GM21423 (cell line): ENCODE results near the gene RNLS.
"Not testable (repeated sequence)": the region's sequence is repeated elsewhere in the genome, so short reads cannot be mapped to it uniquely, and the experiment has no call there.

Experiments used
- ATAC-seq: cut with Tn5 transposase; IDR thresholded peaks from one replicate; pipeline ENCODE4 v1.9.1; 2021; ENCODE audit warnings: mild to moderate bottlenecking, moderate library complexity; ENCODE audit not compliant: unreplicated experiment

RNLS gene

DNA sequence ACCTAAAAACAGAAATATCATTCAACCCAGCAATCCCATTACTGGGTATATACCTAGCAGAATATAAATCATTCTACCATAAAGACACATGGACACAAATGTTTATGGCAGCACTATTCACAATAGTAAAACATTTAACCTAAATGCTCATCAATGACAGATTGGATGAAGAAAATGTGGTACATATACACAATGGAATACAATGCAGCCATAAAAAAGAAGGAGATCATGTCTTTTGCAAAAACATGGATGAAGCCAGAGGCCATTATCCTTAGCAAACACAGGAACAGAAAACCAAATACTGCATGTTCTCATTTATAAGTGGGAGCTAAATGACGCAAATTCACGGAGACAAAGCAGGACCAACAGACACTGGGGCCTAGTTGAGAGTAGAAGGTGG, 96.3 kb downstream of the RNLS start:
- not testable (repeated sequence) for ATAC-seq

DNA sequence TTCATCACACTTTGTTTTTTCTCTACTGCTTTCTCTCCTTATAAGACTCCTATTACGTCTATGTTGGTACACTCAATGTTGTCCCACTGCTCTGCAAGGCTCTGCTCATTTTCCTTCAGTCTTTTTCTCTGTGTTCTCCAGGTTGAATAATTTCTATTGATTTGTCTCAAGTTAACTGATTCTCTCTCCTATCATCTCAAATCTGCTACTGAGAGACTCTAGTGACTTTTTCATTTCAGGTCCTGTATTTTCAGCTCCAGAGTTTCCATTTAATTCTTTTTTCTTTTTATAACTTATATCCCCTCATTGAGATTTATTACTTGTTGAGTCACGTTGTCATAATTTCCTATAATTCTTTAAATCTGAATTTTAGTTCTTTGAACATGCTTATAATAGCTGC, 100.9 kb downstream of the RNLS start:
- no peak for ATAC-seq

DNA sequence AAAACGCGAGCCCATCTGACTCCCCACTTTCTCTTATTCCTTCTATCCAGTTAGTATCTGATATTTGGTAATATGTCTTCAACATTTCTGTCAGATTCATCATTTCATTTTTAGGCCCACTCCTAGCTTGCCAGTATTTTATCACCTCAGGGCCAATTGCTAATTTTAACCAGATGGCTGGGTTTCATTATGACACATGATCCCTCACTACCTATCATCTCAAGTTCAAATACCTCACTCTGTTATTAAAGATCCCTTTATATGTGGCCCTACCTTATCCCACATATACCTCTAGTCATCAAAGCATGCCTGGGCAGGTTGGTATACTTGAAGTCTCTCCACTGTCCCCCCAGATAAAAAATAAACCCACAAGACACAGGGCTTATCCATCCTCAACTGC, 104.9 kb downstream of the RNLS start:
- ATAC-seq: no peak

DNA sequence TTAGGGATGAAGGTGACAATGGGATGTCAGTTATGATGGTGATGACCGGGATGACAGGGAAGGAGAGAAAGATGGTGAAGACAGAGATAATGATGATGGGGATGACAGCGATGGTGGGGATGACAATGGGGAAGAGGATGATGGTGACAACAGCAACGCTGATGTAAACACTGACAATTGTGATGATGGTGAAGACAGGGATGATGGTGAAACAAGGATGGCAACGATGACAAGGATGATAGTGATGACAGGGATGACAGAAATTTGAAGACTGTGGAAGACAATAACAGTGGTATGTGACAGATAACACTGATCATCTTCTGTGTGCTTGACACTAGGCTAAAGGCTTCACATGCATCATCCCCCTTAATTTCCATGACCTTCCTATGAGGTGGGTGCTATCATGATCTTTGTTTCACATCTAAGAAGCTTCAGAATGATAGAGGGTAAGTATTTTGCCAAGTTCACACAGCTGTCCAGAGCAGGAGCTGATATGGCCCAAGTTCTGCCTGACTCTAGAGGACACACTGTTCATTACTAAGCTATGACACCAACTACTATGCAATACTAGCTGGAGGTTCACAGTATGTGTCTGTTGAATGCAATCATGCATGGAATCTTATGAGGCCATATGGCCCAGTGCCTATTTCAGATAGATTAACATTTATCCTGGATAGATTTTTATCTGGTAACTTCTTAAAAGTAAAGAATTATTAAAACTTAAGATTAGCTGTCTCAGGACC, 105.6 kb downstream of the RNLS start:
- ATAC-seq: no peak

DNA sequence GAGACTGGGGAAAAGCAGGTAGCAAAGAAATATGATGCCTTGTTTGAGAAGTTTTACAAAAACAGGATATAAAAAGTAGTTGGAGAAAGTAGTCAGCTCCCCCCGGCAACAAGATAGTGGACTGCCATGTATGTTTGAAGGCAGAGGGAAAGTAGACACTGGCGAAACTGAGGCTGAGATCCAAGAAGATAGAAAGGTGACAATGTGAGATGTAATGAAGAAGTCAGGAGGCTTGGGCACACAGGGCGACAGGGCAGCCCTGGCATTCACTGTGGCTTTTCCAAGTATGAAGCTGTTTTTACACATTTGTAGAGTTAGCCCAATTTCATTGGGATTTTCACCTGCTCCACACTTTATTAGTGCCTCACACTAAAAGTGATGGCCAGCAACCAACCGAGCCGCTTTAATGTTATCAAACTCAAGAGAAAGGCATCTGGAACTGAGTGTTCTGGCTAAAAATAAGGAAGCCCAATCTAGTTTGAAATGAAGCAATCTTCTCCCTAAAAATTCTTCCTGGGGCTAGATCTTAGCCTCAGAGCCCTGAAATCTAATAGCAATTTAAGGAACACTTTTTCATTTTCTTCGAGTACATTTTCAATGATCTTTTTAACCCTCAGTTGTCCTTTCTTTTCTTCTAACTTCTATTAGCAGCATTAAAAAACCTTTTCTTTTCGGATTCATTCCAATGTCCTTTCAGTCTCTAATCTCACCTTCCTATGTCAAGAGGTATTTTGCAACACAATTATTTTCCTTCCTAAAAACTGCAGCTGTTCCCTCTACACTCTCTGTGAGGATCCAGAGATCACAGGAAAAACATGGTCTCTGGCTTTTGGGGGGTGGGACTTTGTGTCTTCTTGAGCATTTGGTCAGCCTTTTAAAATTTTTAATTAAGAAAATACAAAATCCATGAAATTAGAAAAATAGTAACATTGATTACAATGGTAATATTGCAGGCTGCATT, 108.0 kb downstream of the RNLS start:
- ATAC-seq: no peak

DNA sequence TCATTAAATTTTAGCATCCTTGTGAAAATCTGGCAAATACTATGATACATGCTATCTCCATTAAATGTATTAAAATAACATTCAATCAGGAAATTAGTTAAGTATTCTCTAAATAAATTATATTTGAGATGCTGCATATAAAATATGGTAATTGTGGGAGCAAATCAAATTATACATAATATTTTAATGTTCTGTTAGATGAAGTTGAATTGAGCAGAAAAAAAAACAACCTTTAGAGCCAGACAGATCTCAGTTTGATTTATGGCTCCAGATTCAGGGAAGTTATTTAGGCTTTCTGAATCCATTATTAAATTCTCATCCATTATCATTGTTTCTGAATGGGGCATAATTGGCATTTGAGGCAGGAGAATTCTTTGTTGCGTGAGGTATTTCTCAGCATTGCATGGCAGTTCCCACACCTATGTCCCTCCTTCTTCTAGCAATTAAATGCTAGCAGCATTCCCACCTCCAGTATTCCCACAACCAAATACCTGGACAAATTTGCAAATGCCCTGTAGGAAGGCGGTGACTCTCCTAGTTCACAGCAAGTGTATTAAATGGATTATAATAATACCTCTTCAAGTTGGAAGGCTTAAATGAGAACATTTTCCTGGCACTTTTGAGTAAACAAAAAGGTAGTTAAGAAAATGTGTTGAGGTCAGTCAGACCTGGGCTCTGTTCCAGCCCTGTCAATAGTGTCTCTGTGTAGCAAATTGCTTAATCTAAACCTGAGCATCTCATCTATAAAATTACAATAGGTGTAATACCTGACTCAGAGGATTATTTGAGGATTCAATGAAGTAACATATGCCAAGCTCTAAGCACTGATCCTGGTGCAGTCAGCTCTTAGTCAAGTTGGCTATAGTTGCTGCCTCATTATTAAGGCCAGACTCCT, 108.9 kb downstream of the RNLS start:
- ATAC-seq: no peak

DNA sequence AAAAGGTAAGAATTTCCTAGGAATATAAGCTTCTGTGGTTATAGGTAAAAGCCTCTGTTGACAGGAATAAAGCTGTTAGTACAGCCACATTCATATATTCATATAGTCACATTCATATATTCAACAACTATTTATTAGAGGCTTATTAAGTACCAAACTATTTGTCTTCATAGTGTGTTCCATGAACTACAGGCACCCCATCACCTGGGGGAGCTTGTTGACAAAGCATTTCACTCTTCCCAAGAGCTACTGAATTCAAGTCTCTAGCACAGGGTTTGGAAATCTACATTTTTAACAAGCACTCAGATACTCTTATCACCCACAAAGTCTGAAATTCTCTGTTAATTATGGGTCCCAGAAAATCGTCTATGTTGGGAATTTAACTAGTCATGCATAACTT, 110.6 kb downstream of the RNLS start:
- ATAC-seq: no peak

DNA sequence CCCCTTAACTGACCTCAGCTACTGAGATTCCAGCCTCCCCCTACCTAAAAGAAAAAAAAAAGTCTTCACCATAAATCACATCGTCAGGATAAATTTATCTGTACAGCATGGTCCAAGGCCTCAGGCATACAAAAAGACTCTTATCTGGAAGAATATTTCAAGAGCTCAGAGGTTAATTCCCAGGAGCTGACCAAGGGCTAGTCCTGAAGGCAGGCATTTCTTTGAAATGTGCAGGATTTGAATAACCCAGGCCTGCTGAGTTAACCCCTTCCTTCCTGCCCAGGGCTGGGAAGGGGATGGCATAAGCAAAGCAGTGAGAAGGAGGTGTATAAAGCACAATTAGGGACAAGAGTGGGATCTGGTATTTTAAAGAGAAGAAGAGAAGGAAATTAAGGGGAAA, 111.2 kb downstream of the RNLS start:
- no peak for ATAC-seq

DNA sequence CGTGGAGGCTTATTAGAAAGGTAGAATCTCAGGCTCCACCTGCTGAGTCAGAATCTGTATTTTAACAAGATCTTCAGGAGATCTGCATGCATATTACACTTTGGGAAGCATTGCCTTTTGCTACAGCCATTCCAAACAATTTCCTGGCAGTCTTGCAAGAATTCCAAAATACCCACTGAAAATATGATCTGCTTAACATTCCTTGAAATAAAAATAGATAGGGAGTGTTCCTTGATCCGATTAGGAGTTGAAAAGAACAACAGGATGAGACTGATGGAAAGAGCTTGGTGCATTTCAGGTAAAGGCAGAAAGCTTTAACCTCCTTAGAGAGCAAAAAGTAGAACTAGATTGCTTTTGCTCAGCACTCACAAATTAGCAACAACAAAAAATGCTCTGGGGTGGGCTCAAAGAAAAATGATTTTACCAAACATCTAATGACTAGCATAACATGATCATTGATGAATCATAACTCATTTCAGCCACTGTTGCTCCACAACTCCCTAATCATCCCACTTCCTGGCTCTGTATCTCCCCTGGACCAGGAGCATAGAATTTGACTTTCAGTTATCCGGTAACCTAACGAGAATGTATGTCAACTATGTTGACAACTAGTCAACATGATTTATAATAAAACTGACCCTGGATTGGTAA, 115.2 kb downstream of the RNLS start:
- no peak for ATAC-seq

DNA sequence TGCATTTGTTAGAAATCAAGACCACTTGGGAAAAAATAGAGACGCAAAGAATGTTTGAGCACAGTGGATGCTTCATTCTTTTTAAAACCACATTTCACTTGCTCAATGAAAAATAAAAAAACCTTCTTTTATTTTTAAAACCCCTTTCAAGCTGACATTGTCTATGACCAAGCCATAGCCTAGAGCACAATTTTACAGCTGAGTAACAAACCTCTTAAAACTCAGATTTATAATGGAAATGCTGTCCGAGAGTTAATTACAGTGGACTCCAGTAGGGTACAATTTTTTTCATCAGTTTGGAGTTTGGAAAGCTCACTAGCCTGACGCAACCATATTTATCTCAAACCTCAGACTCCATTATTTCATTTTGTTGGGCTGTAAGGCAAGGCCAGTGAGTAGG, 116.3 kb downstream of the RNLS start:
- no peak for ATAC-seq

DNA sequence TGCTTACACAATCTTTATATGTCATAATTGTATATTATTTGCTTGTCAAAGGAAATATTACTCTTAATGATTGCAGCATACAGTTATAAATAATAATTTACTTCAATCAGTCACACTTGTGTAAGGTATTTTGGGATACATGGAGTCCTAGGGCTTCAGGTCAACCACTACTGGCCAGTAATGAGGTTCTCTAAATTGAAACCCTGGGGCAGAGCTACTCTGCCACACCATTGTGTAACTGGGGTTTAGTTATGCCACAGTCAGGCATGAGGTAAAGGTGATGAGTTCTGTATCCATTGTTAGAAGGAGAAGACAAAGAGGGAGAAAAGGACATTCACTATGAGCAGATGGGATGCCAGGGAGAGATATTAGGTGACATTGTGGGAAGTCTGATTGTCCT, 117.4 kb downstream of the RNLS start:
- no peak for ATAC-seq

DNA sequence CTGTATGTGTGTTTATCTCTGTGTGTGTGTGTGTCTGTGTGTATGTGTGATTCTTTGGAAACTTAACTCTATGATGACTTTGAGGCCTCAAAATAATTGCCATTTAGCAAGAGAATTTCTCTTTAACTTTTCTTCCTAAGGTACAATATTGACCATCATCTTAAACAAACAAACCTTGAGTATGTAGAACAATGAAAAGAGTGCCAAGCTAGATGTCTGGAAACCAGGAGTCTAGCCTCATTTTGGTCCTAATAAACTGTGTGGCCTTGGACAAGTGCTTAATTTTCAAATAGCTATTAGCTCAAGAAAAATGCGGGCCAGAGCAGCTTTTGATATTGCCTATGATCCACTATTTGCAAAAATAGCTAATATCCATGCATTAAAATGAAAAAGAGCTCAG, 119.3 kb downstream of the RNLS start:
- no peak for ATAC-seq

DNA sequence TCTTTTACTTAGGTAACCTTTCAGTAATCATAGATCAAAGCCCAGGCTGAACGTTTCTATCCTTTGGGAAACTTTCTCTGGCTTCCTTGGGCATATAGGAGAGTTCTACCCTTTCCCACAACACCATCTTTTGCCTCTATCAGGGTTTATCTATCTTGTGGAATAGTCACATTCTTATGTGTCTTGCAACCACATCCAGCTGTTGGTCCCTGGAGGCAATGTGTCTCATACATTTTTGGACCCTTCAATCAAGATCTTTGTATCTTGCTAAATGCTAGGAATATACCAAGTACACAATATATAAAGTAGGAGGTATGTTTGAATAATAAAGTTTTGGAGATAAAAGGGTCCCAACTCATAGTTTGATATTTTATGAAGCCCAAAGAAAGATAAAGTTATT, 121.7 kb downstream of the RNLS start:
- no peak for ATAC-seq

DNA sequence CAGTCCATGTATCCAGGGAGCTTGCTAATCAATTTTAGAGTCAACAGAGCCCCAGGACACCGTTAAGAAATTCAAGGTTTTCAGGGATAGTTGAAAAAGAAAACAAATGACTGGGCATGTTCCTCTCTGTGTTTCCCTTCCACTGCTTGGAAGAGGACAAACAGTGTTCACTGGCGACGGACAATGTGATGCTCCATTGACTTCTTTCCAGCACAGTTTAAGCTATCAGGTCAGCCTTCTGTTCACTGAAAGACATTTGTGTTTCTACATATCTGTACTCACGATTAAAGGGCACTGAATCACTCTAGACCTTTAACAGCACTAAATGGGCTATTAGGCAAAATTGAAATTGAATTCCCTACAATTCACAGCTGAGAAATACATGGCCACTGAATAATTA, 123.6 kb downstream of the RNLS start:
- ATAC-seq: no peak

DNA sequence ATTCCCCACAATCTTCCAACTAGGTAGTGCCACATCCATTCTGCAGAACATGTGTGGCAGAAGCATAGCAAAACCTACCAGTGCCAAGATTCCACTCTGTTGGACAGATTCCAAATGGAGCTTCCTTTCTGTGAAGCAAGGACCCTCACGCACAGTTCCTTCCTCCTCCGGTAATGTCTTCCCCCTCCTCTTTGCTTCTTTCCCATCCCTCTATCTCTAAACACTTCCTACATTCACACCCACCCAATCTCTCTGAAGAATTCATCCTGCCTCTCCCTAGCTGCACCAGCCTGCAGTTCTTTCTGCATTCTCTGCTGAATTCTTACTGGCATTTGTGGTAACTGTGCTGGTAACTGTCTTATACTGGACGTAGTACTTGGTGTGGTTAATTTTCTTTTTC, 124.9 kb downstream of the RNLS start:
- ATAC-seq: no peak

DNA sequence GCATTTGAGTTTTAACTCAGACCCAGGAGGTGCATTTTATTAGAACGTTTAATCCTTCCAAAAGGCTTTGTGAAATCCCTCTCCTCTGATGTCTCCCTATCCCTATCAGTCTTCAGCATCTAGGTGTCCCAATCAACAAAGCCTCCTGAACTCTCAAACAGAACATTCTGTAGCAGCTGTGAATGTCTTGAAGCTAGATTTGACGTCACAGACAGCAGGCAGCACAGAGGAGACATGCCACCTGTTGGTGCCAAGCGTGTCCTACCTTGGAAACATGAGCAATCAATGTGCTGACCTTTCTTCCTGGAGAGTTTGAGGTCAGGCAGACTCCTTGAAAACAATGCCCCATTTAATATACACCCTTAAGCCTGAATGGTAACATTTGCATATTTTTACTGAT, 125.5 kb downstream of the RNLS start:
- no peak for ATAC-seq

DNA sequence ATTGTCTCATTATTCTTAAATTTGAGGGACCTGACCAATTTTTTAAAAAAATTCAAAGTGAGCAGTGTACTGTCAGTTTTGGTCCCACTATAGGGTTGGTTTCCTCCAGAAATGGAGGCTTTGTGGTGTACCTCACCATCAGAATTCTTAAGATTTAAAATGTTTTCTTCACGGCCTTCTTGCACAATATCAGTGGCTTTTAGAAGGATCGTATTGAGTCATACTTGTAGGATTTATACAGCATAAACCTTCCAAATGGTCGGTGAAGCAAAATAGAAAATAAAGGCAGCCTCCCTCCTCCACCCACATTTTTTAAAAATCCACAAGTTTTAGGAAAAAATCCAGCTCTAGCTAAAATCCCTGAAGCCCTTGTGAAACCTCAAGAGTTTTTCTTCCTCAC, 126.4 kb downstream of the RNLS start:
- ATAC-seq: no peak

DNA sequence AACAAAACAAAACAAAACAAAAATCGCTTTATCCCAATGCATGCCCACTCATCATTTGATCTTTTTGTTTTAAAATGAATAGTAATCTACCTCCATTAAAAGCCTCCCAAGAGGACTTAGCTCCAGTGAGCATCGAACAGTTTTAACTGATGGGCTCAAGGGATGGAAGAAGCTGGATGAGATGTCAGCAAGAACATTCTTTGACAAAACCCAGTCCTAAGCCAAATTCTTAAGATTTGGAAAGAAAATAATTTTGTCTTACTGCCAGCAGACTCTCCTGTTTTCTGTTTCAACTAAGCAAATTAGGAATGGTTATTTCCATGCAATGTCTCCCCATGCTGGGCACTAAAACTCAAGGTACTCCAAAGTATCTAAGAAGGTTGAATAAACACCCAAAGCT, 127.3 kb downstream of the RNLS start:
- no peak for ATAC-seq

DNA sequence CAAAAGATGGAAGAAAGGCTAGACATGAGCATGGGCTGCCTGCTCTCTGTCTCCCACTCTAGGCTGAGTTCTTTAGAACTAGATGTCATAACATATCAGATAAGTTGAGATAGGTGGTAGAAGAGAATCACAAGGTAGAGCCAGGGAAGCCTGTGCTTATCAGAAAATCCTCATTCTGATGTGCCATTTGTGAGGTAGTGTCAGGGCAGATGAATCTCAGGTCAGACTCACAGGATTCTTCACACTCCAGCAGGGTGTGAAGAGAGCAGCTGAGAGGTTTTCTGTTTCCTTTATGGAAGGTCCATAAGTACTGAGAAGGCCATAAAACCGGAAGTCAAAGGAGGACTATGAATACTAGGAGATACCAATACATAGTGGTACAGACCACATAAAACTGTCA, 132.9 kb downstream of the RNLS start:
- ATAC-seq: no peak

DNA sequence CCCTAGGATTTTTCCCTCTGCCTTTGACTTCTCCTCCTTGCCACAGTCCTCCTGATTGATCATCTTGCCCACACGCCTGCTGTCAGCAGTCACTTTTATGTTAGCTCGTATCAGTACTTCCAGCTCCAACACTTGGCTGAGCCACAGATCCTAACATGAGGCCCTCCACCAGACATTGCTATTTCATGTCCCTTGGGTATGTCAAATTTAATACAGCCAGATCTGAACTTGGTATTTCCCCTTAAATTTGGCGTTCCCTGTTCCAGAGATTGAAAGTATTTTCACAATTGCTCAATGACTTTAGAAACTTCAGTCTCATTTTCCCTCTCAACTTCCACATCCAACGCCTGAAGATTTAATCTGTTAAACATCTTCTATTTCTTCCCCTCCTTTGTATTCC, 140.4 kb downstream of the RNLS start:
- no peak for ATAC-seq

DNA sequence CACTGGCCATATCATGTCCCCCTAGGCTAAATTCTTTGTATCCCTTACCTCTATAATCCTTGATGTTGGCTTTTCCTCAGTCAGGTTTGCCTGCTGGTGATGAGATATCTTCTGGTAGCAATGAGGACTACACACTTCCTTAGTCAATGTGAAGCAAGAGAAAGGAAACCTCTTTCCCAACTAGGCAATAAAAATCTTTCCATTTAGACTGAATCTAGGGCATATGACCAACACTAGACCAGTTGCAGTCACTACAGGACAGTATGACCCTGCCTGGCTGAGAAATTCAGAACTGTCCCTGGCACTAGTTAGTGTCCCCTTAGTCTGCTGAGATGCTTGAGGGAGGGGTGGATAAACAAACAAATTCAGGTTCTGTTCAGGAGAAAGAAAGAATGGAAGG, 142.6 kb downstream of the RNLS start:
- ATAC-seq: no peak
